HUES64 (cell line): ENCODE measurements around the gene CAPN15.
A peak's percentile ranks its signal among the peaks of the same experiment; 100 is the strongest.

ENCODE experiments used
- H3K27ac ChIP-seq: 2 replicates; pipeline ENCODE4 v1.7.0; 2013; ENCODE audit warnings: low read depth, low read length, inconsistent platforms
- H3K27me3 ChIP-seq: 2 replicates; pipeline ENCODE4 v1.6.1; 2013; ENCODE audit warnings: mild to moderate bottlenecking, low read length; ENCODE audit not compliant: insufficient read depth
- H3K36me3 ChIP-seq: 2 replicates; pipeline ENCODE4 v1.6.1; 2013; ENCODE audit warnings: mild to moderate bottlenecking, low read length; ENCODE audit not compliant: insufficient read depth
- H3K4me1 ChIP-seq: 2 replicates; pipeline ENCODE4 v1.6.1; 2013; ENCODE audit warnings: mild to moderate bottlenecking, low read length, moderate library complexity; ENCODE audit not compliant: insufficient read depth
- H3K4me3 ChIP-seq: 2 replicates; pipeline ENCODE4 v1.5.1; 2013; ENCODE audit warnings: mild to moderate bottlenecking, low read length, moderate library complexity
- H3K9ac ChIP-seq: 2 replicates; pipeline ENCODE4 v1.6.1; 2013; ENCODE audit warnings: mild to moderate bottlenecking, low read depth, low read length
- H3K9me3 ChIP-seq: 2 replicates; pipeline ENCODE4 v1.6.1; 2013; ENCODE audit warnings: low read depth, low read length; ENCODE audit not compliant: insufficient read depth
- WGBS: fragments of 150-250, 120-280 bp; methylation state at CpG from one replicate; pipeline ENCODE4 v1.1.7; 2013; ENCODE audit warnings: missing lambda C conversion rate; 5-methylcytosine and 5-hydroxymethylcytosine counted together

CAPN15 gene

GRCh38 chr16:585351-585750 lies 57.8 kb downstream of the CAPN15 start:
- H3K9me3 ChIP-seq = no peaks in the 10 kb centered on the region
- WGBS = 51% methylated on average over 10 of the region's 10 CpGs
- no peak overlapping the region for H3K4me3 ChIP-seq
- H3K9ac ChIP-seq = no peak overlapping the region
- H3K27ac ChIP-seq = no peak overlapping the region
- no peaks in the 10 kb centered on the region; the same call in 1 of the 2 replicates for H3K36me3 ChIP-seq
- H3K4me1 ChIP-seq = peaks cover 4% of the 10 kb centered on the region; the same call in 1 of the 2 replicates
- H3K27me3 ChIP-seq = peaks cover 22% of the 10 kb centered on the region

DNA sequence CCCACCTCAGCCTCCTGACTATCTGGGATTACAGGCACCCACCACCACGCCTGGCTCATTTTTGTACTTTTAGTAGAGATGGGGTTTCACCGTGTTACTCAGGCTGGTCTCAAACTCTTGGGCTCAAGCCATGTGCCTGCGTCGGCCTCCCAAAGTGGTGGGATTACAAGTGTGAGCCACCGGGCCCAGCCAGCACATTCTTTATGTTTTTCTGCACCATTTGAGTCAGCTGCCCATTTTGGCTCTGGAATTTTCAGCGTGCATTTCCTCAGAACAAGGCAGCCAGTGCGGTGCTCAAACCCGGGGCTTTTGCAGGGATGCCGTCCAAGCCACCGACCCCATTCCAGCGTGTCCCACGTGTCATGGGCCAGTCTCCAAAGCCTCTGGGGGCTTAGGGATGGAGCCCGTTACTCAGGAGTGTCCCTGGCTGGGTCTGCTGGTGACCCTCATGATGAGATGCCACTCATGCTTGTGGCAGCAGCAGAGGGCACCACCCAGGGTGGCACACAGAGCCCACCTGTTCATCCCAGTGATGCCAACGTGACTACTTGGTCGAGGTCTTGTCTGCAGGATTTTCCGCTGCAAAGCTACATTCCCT lies 58.6 kb downstream of the CAPN15 start:
- no peak overlapping the region for H3K27ac ChIP-seq
- H3K9me3 ChIP-seq = no peaks in the 10 kb centered on the region
- H3K36me3 ChIP-seq = no peaks in the 10 kb centered on the region
- no peak overlapping the region for H3K9ac ChIP-seq
- H3K27me3 ChIP-seq = peaks cover 28% of the 10 kb centered on the region
- H3K4me3 ChIP-seq = no peak overlapping the region
- H3K4me1 ChIP-seq = peaks cover 4% of the 10 kb centered on the region; the same call in 1 of the 2 replicates
- WGBS = 71% methylated on average over 16 of the region's 16 CpGs

DNA sequence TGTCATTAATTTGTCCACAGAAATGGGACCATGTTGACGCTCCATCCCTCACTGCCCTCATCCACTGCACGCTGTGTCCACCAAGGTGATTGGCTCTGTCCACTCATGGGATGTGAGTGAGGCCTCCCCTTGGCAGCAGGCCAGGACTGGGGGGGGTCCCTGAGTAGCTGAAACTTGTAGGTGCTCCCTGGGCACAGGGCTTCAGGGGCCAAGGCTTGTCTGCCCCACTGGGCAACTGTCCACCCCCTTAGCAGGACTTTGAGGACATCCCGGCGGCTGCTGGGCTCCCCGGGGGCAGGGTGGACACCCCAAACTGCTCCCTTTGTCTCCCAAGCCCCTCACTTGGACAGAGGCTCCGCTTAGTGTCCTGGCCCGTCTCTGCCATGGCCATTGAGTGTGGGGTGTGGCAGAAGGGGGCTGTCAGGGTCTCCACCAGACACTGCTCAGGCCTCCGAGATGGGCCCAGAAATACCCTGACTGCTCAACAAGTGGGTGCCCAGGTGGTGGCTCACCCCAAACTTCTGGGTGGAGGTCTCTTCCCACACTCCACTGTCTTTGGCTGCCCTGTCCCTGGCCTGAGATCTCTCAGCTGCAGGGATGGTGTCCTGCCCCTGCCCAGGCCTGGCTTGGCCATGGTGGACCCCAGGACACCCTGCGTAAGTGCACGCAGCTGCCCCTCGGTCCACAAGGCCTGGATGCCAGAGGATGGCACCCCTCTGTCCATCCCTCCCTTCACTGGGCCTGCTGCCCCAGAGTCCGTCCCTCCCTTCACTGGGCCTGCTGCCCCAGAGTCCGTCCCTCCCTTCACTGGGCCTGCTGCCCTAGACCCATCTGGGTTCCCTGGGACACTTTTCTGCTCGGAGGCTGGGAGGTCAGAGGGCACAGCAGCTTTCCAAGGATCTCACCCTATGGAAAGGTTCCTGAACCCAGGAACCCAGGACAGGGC lies 59.4 kb downstream of the CAPN15 start:
- Histone ChIP-seq H3K27ac (no peak overlapping the region), H3K4me1 (peaks cover 4% of the 10 kb centered on the region; the same call in 1 of the 2 replicates), H3K36me3 (no peaks in the 10 kb centered on the region), H3K9ac (no peak overlapping the region), H3K4me3 (no peak overlapping the region), H3K9me3 (no peaks in the 10 kb centered on the region), H3K27me3 (peaks cover 29% of the 10 kb centered on the region)
- WGBS = 88% methylated on average over 14 of the region's 14 CpGs

- H3K9ac ChIP-seq = peak overlapping the region; percentile 99
- 0 out of 2 replicates have a peak, but pooled peaks cover 2% of the 10 kb centered on the region for H3K36me3 ChIP-seq
- 2% methylated on average over 21 of the region's 21 CpGs for WGBS
- peak overlapping the region; percentile 100 for H3K27ac ChIP-seq
- H3K4me3 ChIP-seq = peak overlapping the region; percentile 99
- no peaks in the 10 kb centered on the region for H3K9me3 ChIP-seq
- peaks cover 4% of the 10 kb centered on the region; the same call in 1 of the 2 replicates for H3K4me1 ChIP-seq
- peaks cover 29% of the 10 kb centered on the region for H3K27me3 ChIP-seq
Measured at GRCh38 chr16:588639-588888, 61.1 kb downstream of the CAPN15 start.

GRCh38 chr16:588889-589657 lies 61.6 kb downstream of the CAPN15 start:
- Histone ChIP-seq H3K36me3 (0 out of 2 replicates have a peak, but pooled peaks cover 2% of the 10 kb centered on the region), H3K4me3 (peak overlapping the region; percentile 99), H3K4me1 (peaks cover 4% of the 10 kb centered on the region; the same call in 1 of the 2 replicates), H3K27ac (peak overlapping the region; percentile 100), H3K9ac (peak overlapping the region; percentile 99), H3K27me3 (peaks cover 29% of the 10 kb centered on the region), H3K9me3 (no peaks in the 10 kb centered on the region)
- under 1% methylated on average over 107 of the region's 107 CpGs for WGBS

GRCh38 chr16:589658-590187 lies 62.2 kb downstream of the CAPN15 start, which contains the start of gene RAB40C:
TSS of gene RAB40C (plus strand) at chr16:590066. CDS start at chr16:590292, 226 bp downstream.
- H3K9me3 ChIP-seq = no peaks in the 10 kb centered on the region

GRCh38 chr16:590188-590814 lies 62.8 kb downstream of the CAPN15 start:
- peaks cover 29% of the 10 kb centered on the region for H3K27me3 ChIP-seq
- peak overlapping the region; percentile 89 for H3K4me3 ChIP-seq
- WGBS = 1% methylated on average over 71 of the region's 71 CpGs
- H3K4me1 ChIP-seq = peaks cover 4% of the 10 kb centered on the region; the same call in 1 of the 2 replicates
- no peaks in the 10 kb centered on the region for H3K9me3 ChIP-seq
- 0 out of 2 replicates have a peak overlapping the region, but pooled peaks have one; percentile 17 for H3K27ac ChIP-seq
- H3K9ac ChIP-seq = peak overlapping the region; percentile 73
- 0 out of 2 replicates have a peak, but pooled peaks cover 2% of the 10 kb centered on the region for H3K36me3 ChIP-seq

More at GRCh38 chr16:589658-590187, 62.2 kb downstream of the CAPN15 start, which contains the start of gene RAB40C:
- H3K27me3 ChIP-seq = peaks cover 29% of the 10 kb centered on the region
- H3K4me1 ChIP-seq = peaks cover 4% of the 10 kb centered on the region; the same call in 1 of the 2 replicates
- H3K4me3 ChIP-seq = peak within 1 kb of the TSS; percentile 99
- peak within 1 kb of the TSS; percentile 99 for H3K9ac ChIP-seq
- WGBS = under 1% methylated on average over 67 of the region's 67 CpGs
- peak within 1 kb of the TSS; percentile 100 for H3K27ac ChIP-seq
- H3K36me3 ChIP-seq = 0 out of 2 replicates have a peak, but pooled peaks cover 2% of the 10 kb centered on the region

- Histone ChIP-seq H3K36me3 (0 out of 2 replicates have a peak, but pooled peaks cover 2% of the 10 kb centered on the region), H3K27me3 (peaks cover 25% of the 10 kb centered on the region), H3K9ac (no peak overlapping the region; the same call in 1 of the 2 replicates), H3K9me3 (no peaks in the 10 kb centered on the region), H3K4me3 (peak overlapping the region; percentile 89), H3K27ac (no peak overlapping the region), H3K4me1 (peaks cover 4% of the 10 kb centered on the region; the same call in 1 of the 2 replicates)
- WGBS = 72% methylated on average over 10 of the region's 10 CpGs
Measured at GRCh38 chr16:590815-591200, 63.3 kb downstream of the CAPN15 start.

- H3K36me3 ChIP-seq = 0 out of 2 replicates have a peak, but pooled peaks cover 2% of the 10 kb centered on the region
- no peak overlapping the region for H3K27ac ChIP-seq
- 74% methylated on average over 8 of the region's 8 CpGs for WGBS
- H3K9ac ChIP-seq = no peak overlapping the region
- peak overlapping the region; percentile 89 for H3K4me3 ChIP-seq
- H3K27me3 ChIP-seq = peaks cover 21% of the 10 kb centered on the region
- H3K4me1 ChIP-seq = peaks cover 4% of the 10 kb centered on the region; the same call in 1 of the 2 replicates
- no peaks in the 10 kb centered on the region for H3K9me3 ChIP-seq
Measured at GRCh38 chr16:591231-591630, 63.7 kb downstream of the CAPN15 start.
